AG04449 (cell line): ENCODE measurements around the gene ZNF585A.
"Not testable (repeated sequence)": the region's sequence is repeated elsewhere in the genome, so short reads cannot be mapped to it uniquely, and the experiment has no call there.

ENCODE experiments used
- CTCF ChIA-PET: fragments of 350-600 bp; formaldehyde crosslinking; extraction: SDS; loops from one replicate; lab custom pipeline; 2021; ENCODE audit warnings: antibody characterized with exemption; lab: Yijun Ruan, JAX
- POLR2A ChIA-PET: fragments of 400-600, 350-600 bp; formaldehyde crosslinking; extraction: SDS; loops from one replicate; lab custom pipeline; 2020; ENCODE audit warnings: antibody characterized with exemption, inconsistent platforms; lab: Yijun Ruan, JAX
- DNase-seq: peaks from one replicate; pipeline ENCODE4 v3.0.0-alpha.2; 2010; ENCODE audit warnings: low read depth, low spot score
- H3K4me3 ChIP-seq: 2 replicates; pipeline ENCODE4 v1.5.1; 2011; ENCODE audit warnings: low read depth, mild to moderate bottlenecking, control low read depth, low read length
- TF ChIP-seq, protein P1 (sequence below): IDR thresholded peaks from one replicate; pipeline ENCODE4 v1.5.1; 2011; ENCODE audit warnings: mild to moderate bottlenecking, moderate library complexity, low read length, control low read depth, inconsistent platforms; ENCODE audit not compliant: insufficient read depth; ENCODE audit errors: missing control alignments

ZNF585A gene

DNA sequence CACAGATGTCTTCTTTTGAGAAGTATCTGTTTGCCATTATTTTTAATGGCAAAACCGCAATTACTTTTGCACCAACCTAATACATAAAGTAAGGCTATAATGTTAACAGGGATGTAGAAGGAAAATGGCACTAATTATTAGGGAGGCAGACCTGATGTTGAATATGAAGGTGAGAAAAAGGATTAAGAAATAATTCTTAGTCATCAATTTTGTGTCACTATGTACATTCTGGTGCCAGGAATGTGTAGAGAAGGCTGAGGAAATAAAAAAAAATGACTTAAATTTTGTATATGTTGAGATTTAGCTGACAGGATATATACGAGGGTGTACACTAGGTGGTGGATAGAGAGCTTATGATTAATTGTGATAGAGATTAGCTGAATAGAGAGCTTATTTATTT, 25.3 kb upstream of the ZNF585A start:
- no peak for DNase-seq
- H3K4me3 ChIP-seq: no peak overlapping the region
- ChIA-PET CTCF (no interaction called here), POLR2A (no interaction called here)
- TF ChIP-seq, protein P1, sequence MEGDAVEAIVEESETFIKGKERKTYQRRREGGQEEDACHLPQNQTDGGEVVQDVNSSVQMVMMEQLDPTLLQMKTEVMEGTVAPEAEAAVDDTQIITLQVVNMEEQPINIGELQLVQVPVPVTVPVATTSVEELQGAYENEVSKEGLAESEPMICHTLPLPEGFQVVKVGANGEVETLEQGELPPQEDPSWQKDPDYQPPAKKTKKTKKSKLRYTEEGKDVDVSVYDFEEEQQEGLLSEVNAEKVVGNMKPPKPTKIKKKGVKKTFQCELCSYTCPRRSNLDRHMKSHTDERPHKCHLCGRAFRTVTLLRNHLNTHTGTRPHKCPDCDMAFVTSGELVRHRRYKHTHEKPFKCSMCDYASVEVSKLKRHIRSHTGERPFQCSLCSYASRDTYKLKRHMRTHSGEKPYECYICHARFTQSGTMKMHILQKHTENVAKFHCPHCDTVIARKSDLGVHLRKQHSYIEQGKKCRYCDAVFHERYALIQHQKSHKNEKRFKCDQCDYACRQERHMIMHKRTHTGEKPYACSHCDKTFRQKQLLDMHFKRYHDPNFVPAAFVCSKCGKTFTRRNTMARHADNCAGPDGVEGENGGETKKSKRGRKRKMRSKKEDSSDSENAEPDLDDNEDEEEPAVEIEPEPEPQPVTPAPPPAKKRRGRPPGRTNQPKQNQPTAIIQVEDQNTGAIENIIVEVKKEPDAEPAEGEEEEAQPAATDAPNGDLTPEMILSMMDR: no peak

DNA sequence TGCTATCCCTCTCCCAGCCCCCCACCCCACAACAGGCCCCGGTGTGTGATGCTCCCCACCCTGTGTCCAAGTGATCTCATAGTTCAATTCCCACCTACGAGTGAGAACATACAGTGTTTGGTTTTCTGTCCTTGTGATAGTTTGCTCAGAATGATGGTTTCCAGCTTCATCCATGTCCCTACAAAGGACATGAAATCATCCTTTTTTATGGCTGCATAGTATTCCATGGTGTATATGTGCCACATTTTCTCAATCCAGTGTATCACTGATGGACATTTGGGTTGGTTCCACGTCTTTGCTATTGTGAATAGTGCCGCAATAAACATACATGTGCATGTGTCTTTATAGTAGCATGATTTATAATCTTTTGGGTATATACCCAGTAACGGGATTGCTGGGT, 24.6 kb upstream of the ZNF585A start:
- CTCF ChIA-PET: not testable (repeated sequence)

DNA sequence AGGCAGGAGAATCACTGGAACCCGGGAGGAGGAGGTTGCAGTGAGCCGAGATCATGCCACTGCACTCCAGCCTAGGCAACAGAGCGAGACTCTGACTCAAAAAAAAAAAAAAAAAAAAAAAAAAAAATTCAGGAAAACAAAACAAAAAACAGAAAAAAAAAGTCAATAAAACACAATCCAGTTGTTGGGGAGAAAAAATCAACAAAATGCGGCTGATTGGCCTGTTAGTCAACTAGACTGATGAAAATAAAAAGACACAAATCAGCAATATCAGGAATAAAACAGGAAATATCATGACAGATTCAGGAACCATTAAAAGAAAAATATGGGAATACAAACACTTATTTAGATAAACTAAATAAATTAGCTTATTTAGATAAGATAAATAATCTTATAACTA, 22.8 kb upstream of the ZNF585A start:
- CTCF ChIA-PET: interaction anchor here (1.3 kb wide), 1 partner anchor 22 kb away, joined by 3 read pairs; no protein-coding TSS in a partner anchor
- DNase-seq, H3K4me3 ChIP-seq, POLR2A ChIA-PET: not testable (repeated sequence)

More for the DNA sequence above, 24.6 kb upstream of the ZNF585A start:
- DNase-seq, H3K4me3 ChIP-seq, POLR2A ChIA-PET: not testable (repeated sequence)

DNA sequence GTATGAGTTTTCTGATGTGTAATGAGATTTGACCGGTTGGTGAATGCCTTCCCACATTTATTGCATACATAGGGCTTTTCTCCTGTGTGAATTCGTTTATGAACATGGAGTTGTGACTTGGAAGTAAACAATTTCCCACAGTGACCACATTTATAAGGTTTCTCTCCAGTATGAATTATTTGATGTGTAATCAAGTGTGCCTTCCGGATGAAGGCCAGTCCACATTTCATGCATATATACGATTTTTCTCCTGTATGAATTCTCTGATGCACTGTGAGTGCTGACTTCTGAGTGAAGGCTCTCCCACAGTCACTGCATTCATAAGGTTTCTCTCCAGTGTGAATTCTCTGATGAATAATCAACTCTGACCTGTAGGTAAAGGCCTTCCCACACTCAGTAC, 13.6 kb upstream of the ZNF585A start:
- POLR2A ChIA-PET, CTCF ChIA-PET, DNase-seq, H3K4me3 ChIP-seq: not testable (repeated sequence)

DNA sequence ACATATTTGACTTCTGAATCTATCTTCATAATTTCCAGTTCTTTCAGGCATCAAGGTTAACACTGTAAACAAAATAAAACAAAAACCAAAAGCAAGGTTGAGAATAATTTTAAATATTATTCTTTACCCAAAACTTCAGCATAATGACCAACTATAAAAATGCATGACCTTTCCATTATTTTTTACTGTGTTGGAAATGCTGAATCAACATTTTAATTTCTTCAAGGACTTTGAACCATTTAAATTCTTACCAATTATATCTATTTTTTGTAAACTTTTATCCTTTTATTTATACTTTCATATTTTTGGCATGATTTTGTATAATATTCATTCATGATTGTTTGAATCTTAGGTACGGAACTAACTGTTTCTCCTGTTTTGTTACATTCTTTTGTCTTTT, 6.9 kb downstream of the ZNF585A start:
- H3K4me3 ChIP-seq: no peak overlapping the region
- no peak for DNase-seq
- POLR2A ChIA-PET: no interaction called here
- CTCF ChIA-PET: no interaction called here
- TF ChIP-seq, protein P1: no peak

DNA sequence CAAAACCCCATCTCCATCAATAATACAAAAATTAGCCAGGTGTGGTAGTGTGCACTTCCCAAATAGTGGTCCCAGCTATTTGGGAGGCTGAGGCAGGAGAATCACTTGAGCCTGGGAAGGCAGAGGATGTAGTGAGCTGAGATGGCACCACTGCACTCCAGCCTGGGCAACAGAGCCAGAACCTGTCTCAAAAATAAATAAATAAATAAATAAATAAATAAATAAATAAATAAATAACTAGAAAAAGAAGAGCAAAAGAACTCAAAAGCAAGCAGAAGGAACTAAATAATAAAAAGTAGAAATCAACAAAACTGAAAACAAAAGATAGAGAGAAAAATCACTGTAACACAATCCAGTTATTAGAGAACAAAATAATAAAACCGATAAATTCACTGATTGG, 12.3 kb downstream of the ZNF585A start:
- DNase-seq: no peak
- TF ChIP-seq, protein P1: no peak
- H3K4me3 ChIP-seq: no peak overlapping the region
- ChIA-PET POLR2A (no interaction called here), CTCF (no interaction called here)

DNA sequence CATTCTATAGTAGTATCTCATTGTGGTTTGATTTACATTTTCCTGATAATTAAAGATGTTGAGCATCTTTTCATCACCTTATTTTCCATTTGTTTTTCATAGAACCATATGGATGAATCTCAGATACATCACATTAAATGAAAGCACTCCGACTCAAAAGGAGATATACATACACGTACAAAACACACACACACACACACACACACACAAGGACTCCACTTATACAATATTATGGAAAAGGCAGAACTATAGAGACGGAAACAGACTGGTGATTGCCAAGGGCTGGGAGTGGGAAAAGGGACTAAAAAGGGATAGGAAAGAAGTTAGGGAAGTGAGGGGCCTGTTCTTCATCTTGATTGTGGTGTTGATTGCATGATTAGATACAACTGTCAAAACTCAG, 24.3 kb downstream of the ZNF585A start:
- ChIA-PET CTCF (no interaction called here), POLR2A (no interaction called here)
- TF ChIP-seq, protein P1: no peak
- no peak for DNase-seq
- no peak overlapping the region for H3K4me3 ChIP-seq

DNA sequence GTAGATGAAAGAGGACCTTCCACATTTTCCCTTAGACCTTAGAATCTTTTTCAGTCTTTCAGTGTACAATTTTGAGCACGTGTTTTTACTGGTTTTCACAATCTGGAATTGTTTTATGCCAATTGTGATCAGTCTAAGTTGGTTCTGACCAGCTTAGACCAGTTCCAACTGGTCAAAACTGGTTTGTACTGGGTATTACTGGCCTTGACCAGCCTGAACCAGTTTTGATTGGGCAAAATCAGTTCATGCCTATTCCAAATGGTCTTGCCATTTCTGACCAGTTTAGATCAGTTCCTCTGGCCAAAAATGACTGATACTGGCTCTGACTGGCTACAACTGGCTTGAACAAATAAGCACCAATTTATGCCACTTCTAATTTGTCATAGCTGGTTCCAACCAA, 36.4 kb downstream of the ZNF585A start:
- H3K4me3 ChIP-seq: no peak overlapping the region
- ChIA-PET CTCF (no interaction called here), POLR2A (no interaction called here)
- TF ChIP-seq, protein P1: no peak
- DNase-seq: no peak
